ENCODE data around the gene BCAT1. TPM values are rescaled to one million over a fixed set of nuclear protein-coding genes. Genes with fewer than 3 reads are reported as not detected.
A peak's percentile ranks its signal among the peaks of the same experiment; 100 is the strongest.

The BCAT1 gene
- total and polyA plus RNA-seq, 9 of the 15 experiments (the other 6 are each of a cell fraction or from before 2014, with no cell fraction given): 38.5 to 157 (median 66.8) TPM

GRCh38 chr12:24970177-24970576 lies 21.3 kb upstream of the BCAT1 start (continued):
- TF ChIP-seq CREB3 (tag; conservative IDR thresholded peaks at IDR 0.05; ENCODE audit: low read depth) (no peak), ZNF507 (tag; conservative IDR thresholded peaks at IDR 0.05) (no peak), NFE2L1 (tag; IDR thresholded peaks at IDR 0.05; ENCODE audit: borderline replicate concordance, low read depth) (no peak), SOX6 (IDR thresholded peaks at IDR 0.05) (peak; percentile 41; the same call in 1 of the 2 replicates), GABPB2 (CRISPR knock-in tag; conservative IDR thresholded peaks at IDR 0.05) (no peak), ZC3H8 (IDR thresholded peaks at IDR 0.05) (no peak), CGGBP1 (CRISPR knock-in tag; IDR thresholded peaks at IDR 0.05) (no peak), SPI1 (IDR thresholded peaks at IDR 0.05; ENCODE audit: borderline replicate concordance, low read depth, low read length) (no peak), RBM15 (IDR thresholded peaks at IDR 0.05; ENCODE audit: insufficient read depth, low read length) (no peak), POLR2AphosphoS5 (IDR thresholded peaks at IDR 0.05; ENCODE audit: control insufficient read depth, insufficient read depth, low read depth, low read length) (no peak), CBFA2T2 (conservative IDR thresholded peaks at IDR 0.05) (peak; percentile 41), RCOR1 (IDR thresholded peaks at IDR 0.05; ENCODE audit: borderline replicate concordance in 1 of 2, low read depth in 2 of 2, low read length in 2 of 2) (no peak), ZNF436 (CRISPR knock-in tag; IDR thresholded peaks at IDR 0.05) (no peak), FOXP1 (CRISPR knock-in tag; IDR thresholded peaks at IDR 0.05) (no peak), TAL1 (IDR thresholded peaks at IDR 0.05) (peak; percentile 38; the same call in 1 of the 2 replicates), NKRF (IDR thresholded peaks at IDR 0.05; ENCODE audit: borderline replicate concordance) (no peak), ZNF282 (CRISPR knock-in tag; IDR thresholded peaks at IDR 0.05) (no peak), TEAD1 (CRISPR knock-in tag; IDR thresholded peaks at IDR 0.05) (no peak), ZFP36 (IDR thresholded peaks at IDR 0.05; ENCODE audit: low read depth, low read length, partially characterized antibody) (peak; percentile 68), TFAP4 (CRISPR knock-in tag; IDR thresholded peaks at IDR 0.05; ENCODE audit: borderline replicate concordance) (no peak)
